Cardiac fibroblast (primary cell): Measurements from ENCODE around the gene CHRM1.
"Not testable (repeated sequence)": the region's sequence is repeated elsewhere in the genome, so short reads cannot be mapped to it uniquely, and the experiment has no call there.

Source experiments
- DNase-seq, 2 donors: peaks; one replicate each; pipeline versions ENCODE4 v3.0.0 to v3.0.0-alpha.2; 2010; ENCODE audit warnings: low read depth in 2 of 2
- H3K4me3 ChIP-seq, 2 donors: replicated peaks in 1 of 2; 1 replicate in 1 of 2; 2 replicates in 1 of 2; pipeline ENCODE4 v1.5.1; 2011; ENCODE audit warnings: low read depth in 2 of 2, low read length in 2 of 2, mild to moderate bottlenecking in 2 of 2, moderate library complexity in 1 of 2
- TF ChIP-seq, protein P1 (sequence below): IDR thresholded peaks from one replicate; pipeline ENCODE4 v1.5.1; 2011; ENCODE audit warnings: low read depth, mild to moderate bottlenecking, low read length, inconsistent platforms

Gene CHRM1

DNA sequence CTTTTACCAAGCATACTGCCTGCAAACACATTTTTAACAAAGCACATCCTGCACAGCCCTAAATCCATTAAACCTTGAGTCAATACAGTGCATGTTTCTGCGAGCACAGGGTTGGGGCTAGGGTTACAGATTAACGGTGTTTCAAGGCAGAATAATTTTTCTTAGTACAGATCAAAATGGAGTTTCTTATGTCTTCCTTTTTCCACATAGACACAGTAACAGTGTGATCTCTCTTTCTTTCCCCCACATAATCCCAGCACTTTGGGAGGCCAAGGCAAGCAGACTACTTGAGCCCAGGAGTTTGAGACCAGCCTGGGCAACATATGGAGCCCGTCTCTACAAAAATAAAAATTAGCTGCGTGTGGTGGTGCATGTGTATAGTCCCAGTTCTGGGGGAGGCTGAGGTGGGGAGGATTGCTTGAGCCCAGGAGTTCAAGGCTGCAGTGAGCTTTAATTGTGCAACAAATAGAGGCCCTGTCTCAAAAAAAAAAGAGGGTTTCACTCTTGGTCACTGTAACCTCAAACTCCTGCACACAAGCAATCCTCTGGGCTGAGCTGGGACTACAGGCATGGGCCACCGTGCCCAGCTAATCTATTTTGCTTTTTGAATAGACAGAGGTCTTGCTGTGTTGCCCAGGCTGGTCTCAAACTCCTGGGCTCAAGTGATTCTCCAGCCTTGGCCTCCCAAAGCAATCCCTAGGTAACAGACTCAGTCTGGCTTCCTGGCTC is 60.2 kb downstream of the CHRM1 start:
- TF ChIP-seq, protein P1, sequence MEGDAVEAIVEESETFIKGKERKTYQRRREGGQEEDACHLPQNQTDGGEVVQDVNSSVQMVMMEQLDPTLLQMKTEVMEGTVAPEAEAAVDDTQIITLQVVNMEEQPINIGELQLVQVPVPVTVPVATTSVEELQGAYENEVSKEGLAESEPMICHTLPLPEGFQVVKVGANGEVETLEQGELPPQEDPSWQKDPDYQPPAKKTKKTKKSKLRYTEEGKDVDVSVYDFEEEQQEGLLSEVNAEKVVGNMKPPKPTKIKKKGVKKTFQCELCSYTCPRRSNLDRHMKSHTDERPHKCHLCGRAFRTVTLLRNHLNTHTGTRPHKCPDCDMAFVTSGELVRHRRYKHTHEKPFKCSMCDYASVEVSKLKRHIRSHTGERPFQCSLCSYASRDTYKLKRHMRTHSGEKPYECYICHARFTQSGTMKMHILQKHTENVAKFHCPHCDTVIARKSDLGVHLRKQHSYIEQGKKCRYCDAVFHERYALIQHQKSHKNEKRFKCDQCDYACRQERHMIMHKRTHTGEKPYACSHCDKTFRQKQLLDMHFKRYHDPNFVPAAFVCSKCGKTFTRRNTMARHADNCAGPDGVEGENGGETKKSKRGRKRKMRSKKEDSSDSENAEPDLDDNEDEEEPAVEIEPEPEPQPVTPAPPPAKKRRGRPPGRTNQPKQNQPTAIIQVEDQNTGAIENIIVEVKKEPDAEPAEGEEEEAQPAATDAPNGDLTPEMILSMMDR, result no peak
- H3K4me3 ChIP-seq, result no peak overlapping the region
- no peak for DNase-seq

DNA sequence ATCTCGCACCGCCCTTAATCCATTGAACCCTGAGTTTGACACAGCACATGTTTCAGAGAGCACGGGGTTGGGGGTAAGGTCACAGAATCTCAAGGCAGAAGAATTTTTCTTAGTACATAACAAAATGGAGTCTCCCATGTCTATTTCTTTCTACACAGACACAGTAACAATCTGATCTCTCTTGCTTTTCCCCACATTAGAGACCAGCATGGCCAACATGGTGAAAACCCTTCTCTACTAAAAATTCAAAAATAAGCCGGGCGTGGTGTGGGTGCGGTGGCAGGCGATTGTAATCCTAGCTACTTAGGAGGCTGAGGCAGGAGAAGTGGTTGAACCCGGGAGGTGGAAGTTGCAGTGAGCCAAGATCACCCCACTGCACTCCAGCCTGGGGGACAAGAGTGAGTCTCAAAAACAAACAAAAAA is 61.9 kb downstream of the CHRM1 start:
- not testable (repeated sequence) for H3K4me3 ChIP-seq, DNase-seq
